ENCODE results near the gene PIK3R3.

Gene PIK3R3

DNA sequence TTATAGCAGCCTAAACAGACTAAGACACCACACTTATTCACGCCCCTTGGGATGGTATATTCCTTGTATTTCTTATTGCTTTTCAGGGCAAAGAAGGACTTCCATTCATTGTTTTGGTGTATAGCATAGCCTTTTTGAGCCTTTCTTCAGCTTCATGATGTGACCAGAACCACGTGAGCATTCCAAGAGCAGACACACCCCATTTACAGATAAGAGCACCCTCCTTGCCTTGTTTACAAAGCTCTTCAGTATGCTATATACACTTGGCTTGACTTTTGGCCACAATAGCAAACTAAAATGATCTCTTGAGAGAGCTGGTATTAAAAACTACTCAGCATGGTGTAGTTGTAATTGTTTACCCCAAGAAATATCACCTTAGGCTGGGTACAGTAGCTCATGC lies 78.7 kb downstream of the PIK3R3 start:
- no peak for TF ChIP-seq ZNF274 (IDR thresholded peaks at IDR 0.05; ENCODE audit: low read depth, low read length)
- H3K4me3 ChIP-seq (ENCODE audit: low read length) = no peak overlapping the region

DNA sequence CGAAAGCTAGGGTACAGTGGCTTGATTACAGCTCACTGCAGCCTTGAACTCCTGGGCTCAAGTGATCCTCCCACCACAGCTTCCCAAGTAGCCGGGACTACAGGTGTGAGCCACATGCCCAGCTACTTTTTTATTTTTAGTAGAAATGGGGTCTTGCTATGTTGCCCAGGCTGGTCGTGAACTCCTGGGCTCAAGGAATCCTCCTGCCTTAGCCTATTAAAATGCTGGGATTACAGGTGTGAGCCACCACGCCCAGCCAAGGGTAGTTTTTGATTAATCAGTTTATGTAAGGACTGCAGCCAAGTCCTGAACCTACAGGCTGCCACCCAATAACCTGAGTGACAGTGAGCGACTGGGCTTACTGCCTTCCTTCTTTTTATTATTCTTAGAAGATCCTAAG lies 88.3 kb downstream of the PIK3R3 start:
- no peak for TF ChIP-seq ZNF274 (IDR thresholded peaks at IDR 0.05; ENCODE audit: low read depth, low read length)
- H3K4me3 ChIP-seq (ENCODE audit: low read length) = peak overlapping the region; percentile 16; the same call in 1 of the 2 replicates

DNA sequence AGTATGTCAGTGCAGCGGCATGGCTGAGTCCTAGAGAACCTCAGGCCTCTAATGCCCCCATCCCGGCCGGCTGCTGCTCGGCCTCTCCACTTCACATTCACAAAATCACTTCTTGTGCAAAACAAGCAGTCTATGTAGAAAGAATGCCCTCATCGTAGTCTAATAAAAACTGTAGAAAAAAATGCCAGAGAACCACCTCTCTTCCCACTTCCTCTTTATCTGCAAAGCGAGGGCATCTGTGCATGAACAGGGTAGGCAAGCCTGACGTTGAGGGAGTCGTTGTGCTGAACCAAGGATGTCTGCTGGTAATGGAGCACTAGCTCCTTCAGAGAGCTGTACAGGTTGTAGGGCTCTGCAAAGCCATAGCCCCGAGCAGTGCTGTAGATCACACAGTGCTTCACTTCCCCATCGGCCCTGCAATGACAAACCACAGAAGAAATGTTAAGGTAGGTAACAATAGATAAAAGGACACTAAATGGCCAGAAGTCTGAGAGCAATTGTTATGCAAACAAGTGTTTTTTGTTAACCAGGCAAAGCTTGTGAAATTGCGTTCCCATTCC lies 88.9 kb downstream of the PIK3R3 start:
- H3K4me3 ChIP-seq (ENCODE audit: low read length) = peak overlapping the region; percentile 29; the same call in 1 of the 2 replicates
- no peak for TF ChIP-seq ZNF274 (IDR thresholded peaks at IDR 0.05; ENCODE audit: low read depth, low read length)

DNA sequence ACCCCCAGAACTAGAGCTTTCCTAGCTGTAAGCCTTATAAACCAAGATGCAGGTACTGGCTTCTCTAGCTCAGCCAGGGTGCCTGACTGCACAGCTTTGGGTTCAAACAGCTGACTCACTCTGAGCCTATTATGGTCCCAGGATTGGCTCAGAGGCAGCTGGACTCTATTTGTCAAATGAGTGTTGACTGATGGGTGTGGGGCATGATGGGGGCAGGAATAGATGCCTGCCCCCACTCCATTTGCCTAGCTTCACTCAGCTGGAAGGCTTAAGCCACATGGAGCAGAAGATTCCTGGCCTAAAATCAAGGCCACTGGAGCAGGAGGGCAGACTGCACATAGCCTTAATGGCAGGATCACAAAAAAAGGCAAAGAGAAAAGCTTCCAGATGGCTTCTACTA lies 90.5 kb downstream of the PIK3R3 start:
- H3K4me3 ChIP-seq (ENCODE audit: low read length) = no peak overlapping the region; the same call in 1 of the 2 replicates
- no peak for TF ChIP-seq ZNF274 (IDR thresholded peaks at IDR 0.05; ENCODE audit: low read depth, low read length)

DNA sequence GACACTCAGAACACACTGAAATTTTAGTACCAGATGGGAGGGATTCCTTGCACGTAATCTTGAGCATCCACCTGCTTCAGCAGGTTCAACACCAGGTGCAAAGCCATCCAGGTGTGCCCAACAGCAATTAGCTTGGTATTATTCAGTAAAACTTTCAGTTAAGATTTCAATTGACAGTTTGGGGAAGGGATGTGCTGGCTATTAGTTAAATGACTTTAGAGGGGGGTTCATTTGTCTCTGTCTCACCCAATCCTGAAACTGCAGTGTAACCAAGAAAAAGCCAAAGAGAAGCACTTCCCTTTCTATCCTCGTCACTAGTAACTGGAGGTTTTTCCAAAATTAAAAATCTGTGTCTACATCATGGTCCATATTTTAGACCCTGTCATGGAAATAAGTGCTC lies 90.9 kb downstream of the PIK3R3 start:
- no peak overlapping the region; the same call in 1 of the 2 replicates for H3K4me3 ChIP-seq (ENCODE audit: low read length)
- TF ChIP-seq ZNF274 (IDR thresholded peaks at IDR 0.05; ENCODE audit: low read depth, low read length) = no peak

DNA sequence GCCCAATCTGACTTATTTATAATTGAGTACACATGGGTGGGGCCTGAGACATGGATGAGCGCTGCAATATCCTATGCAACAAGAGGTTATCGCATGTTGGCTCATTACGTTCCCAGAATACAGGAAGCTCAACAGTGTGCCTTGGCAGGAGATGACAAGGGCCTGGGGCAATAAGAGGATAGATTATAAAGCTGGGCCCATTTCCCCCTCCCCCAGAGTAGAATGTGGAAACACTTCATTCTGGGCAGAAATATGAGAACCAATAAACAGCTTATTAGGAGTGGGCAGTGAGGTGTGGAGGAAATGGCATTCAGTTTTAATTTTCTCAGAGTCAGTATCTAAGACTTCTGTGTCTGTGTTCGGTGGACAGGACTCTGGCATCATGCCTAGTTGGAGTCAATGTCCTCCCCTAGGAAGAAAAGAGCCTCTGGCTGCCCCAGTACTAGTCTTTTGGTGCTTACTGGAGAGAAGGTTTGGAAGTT lies 92.8 kb downstream of the PIK3R3 start:
- no peak for TF ChIP-seq ZNF274 (IDR thresholded peaks at IDR 0.05; ENCODE audit: low read depth, low read length)
- no peak overlapping the region for H3K4me3 ChIP-seq (ENCODE audit: low read length)

DNA sequence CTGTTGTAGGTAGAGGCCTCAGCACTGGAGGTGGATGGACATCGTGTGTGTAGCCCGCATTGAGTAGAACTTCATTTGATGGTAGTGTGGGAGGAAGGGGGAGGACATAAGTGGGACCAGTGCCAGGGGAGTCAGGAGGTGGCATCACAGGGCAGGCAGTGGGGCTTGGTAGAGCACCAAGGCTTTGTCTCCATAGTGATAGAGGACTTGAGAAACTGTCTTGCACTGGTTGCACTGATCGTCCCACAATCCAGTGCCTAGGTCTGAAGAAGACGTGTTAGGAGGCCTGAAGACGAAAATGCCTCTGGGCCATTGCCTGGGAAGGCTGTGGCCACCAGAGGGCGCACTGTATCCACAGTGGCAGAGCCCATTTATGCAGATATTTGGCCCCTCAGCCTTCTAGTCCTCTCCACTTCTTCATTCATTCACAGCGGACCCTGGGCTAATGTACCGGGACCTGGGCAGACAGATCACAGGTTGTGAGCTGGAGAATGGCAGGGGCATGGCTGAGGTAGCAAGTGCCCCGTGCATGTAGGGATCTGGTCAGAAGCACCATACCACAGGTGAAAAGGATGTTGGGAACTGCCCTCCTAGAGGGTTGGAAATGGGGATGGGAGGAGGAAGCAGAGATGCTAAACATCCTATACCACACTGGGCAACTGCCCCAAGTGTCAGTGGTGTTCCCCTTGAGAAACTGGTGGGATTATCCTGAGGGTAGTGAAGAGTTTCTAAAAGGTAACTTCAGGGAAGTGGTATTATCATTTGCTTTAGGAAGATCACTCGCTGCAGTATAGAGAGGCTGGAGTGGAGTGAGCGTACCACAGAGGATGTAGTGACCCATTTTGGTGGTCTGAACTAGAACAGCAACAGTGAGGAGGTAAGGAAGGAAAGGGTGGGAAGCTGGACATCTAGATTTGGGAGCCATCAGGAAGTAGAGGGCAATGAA lies 95.3 kb downstream of the PIK3R3 start:
- no peak for TF ChIP-seq ZNF274 (IDR thresholded peaks at IDR 0.05; ENCODE audit: low read depth, low read length)
- no peak overlapping the region for H3K4me3 ChIP-seq (ENCODE audit: low read length)

DNA sequence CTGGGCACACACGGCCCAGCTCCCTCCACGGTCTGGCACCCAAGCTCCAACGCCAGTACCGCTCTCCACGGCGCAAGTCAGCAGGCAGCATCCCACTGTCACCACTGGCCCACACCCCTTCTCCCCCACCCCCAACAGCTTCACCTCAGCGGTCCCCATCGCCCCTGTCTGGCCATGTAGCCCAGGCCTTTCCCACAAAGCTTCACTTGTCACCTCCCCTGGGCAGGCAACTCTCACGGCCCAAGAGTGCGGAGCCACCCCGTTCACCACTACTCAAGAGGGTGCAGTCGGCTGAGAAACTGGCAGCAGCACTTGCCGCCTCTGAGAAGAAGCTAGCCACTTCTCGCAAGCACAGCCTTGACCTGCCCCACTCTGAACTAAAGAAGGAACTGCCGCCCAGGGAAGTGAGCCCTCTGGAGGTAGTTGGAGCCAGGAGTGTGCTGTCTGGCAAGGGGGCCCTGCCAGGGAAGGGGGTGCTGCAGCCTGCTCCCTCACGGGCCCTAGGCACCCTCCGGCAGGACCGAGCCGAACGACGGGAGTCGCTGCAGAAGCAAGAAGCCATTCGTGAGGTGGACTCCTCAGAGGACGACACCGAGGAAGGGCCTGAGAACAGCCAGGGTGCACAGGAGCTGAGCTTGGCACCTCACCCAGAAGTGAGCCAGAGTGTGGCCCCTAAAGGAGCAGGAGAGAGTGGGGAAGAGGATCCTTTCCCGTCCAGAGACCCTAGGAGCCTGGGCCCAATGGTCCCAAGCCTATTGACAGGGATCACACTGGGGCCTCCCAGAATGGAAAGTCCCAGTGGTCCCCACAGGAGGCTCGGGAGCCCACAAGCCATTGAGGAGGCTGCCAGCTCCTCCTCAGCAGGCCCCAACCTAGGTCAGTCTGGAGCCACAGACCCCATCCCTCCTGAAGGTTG lies 97.6 kb downstream of the PIK3R3 start:
- no peak overlapping the region for H3K4me3 ChIP-seq (ENCODE audit: low read length)
- no peak for TF ChIP-seq ZNF274 (IDR thresholded peaks at IDR 0.05; ENCODE audit: low read depth, low read length)

DNA sequence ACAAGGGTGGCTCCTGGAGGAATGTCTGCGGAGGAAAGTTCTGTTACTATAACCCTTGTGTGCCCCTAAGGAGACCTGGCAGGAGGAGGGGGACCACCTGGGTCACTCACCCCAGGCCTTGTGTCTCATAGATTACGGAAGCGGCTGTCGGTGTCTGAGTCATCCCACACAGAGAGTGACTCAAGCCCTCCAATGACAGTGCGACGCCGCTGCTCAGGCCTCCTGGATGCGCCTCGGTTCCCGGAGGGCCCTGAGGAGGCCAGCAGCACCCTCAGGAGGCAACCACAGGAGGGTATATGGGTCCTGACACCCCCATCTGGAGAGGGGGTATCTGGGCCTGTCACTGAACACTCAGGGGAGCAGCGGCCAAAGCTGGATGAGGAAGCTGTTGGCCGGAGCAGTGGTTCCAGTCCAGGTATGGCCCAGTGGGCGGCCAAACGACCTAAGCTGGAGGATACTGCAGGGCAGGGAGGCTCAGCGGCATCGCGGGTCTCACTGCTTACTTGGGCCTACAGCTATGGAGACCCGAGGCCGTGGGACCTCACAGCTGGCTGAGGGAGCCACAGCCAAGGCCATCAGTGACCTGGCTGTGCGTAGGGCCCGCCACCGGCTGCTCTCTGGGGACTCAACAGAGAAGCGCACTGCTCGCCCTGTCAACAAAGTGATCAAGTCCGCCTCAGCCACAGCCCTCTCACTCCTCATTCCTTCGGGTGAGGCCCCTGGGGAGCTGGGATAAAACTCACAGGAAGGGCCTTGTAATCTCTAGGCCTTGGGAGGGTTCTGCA lies 101.4 kb downstream of the PIK3R3 start:
- H3K4me3 ChIP-seq (ENCODE audit: low read length) = no peak overlapping the region
- no peak for TF ChIP-seq ZNF274 (IDR thresholded peaks at IDR 0.05; ENCODE audit: low read depth, low read length)

DNA sequence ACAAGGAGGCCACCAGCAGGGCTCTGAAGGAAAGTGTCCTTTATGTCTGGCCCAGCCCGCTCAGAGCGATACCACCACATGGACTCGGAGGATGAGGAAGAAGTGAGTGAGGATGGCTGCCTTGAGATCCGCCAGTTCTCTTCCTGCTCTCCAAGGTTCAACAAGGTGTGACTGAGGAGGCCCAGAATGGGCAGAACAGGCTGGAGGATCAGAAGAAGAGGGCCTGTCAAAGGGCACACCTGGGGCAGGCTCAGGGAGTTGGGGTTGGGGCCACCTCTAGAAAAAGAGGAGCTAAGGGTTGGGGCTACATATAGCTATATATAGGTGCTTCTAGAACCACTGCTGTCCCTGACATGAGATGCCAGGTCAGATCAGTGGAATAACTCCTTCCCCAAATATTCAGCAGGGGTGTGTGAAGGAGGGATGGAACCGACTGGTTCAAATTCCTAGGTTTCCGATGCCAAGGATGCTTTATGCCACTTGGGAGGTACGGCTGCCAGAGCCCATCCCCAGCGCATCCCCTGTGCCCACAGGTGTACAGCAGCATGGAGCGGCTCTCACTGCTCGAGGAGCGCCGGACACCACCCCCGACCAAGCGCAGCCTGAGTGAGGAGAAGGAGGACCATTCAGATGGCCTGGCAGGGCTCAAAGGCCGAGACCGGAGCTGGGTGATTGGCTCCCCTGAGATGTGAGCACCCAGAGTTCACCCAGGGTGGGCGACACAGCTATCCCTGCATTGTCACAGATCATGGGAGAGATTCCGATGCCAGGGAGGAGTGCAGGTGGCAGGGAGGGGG lies 102.2 kb downstream of the PIK3R3 start:
- H3K4me3 ChIP-seq (ENCODE audit: low read length) = no peak overlapping the region
- no peak for TF ChIP-seq ZNF274 (IDR thresholded peaks at IDR 0.05; ENCODE audit: low read depth, low read length)

DNA sequence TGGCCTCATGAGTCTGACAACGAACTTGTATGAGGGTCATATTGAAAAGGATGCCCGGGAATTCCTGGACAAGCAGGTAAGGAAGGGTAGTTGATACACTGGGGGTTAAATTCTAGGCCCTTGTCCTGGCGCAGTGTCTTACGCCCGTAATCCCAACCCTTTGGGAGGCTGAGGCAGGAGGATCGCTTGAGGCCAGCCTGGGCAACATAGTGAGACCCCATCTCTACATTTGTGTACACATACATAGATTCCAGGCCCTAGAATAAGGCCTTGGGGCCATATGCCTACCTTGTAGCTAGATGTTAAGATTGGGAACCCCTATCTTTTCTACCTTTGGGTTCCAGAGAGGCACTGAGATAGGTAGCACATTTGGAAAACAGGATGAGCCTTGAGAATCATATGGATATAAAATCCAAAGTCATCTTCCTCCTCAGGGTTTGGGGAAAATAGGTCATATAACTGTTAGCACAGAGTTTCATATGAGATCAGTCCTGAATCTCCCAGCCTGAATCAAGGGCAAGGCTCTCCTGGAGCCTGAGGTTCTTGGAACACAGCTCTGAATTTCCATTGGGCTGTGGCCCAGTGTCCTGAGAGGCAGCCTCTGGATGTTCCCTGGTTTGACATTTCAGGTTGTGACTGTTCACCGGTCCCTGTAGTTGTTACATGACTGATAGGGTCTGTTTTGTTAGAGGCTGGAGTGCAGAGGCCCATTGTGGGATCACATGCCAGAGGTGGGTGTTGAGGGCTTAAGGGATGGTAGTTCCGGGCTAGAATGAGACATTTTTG lies 104.4 kb downstream of the PIK3R3 start:
- no peak for TF ChIP-seq ZNF274 (IDR thresholded peaks at IDR 0.05; ENCODE audit: low read depth, low read length)
- no peak overlapping the region for H3K4me3 ChIP-seq (ENCODE audit: low read length)

DNA sequence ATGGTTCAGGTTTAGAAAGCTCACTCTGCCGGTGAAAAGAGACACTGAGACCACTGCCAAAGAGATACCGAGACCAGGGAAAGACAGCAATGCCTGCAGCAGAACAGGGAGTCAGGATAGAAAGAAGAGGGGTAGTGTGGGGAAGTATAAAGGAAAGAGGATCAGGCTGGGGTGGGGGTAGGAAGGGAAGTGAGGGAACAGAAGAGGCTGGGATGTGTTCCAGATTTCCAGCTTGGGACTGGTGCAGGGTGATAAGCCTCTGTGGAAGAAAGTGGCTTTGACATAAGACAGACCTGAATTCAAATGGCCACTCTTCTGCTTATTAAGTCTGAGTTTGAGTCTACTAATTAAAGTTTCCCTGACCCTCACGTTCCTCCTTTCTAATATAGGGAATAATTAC lies 105.9 kb downstream of the PIK3R3 start:
- no peak overlapping the region for H3K4me3 ChIP-seq (ENCODE audit: low read length)
- TF ChIP-seq ZNF274 (IDR thresholded peaks at IDR 0.05; ENCODE audit: low read depth, low read length) = no peak

Data from GM08714 (cell line).